Measurements from ENCODE around the gene MFAP3.

- TF ChIP-seq POLR2A (IDR thresholded peaks at IDR 0.05; ENCODE audit: low read length) (no peak), GATA1 (IDR thresholded peaks at IDR 0.05; ENCODE audit: low read depth, low read length) (no peak)
Observed at GRCh38 chr5:154090656-154091055, 51.9 kb downstream of the MFAP3 start.

All from erythroblast (primary cell).